PC-3 (cell line): ENCODE measurements around the gene ADO.

Source experiments
- EZH2 ChIP-seq: fragments of 300-600 bp; sonication (generic); IDR thresholded peaks from one replicate; pipeline ENCODE4 v1.6.1; 2017; ENCODE audit warnings: antibody characterized with exemption, mild to moderate bottlenecking, low read length; ENCODE audit not compliant: unreplicated experiment
- EZH2phosphoT487 ChIP-seq: fragments of 300-600 bp; sonication (generic); IDR thresholded peaks from 2 replicates; pipeline ENCODE4 v1.6.1; 2018; ENCODE audit warnings: mild to moderate bottlenecking, antibody characterized with exemption, low read length, borderline replicate concordance
- TF ChIP-seq, protein P1 (sequence below): fragments of 300-600 bp; sonication (generic); conservative IDR thresholded peaks from 2 replicates; pipeline ENCODE4 v1.5.1; 2017; ENCODE audit warnings: antibody characterized with exemption, low read depth, mild to moderate bottlenecking, low read length

DNA sequence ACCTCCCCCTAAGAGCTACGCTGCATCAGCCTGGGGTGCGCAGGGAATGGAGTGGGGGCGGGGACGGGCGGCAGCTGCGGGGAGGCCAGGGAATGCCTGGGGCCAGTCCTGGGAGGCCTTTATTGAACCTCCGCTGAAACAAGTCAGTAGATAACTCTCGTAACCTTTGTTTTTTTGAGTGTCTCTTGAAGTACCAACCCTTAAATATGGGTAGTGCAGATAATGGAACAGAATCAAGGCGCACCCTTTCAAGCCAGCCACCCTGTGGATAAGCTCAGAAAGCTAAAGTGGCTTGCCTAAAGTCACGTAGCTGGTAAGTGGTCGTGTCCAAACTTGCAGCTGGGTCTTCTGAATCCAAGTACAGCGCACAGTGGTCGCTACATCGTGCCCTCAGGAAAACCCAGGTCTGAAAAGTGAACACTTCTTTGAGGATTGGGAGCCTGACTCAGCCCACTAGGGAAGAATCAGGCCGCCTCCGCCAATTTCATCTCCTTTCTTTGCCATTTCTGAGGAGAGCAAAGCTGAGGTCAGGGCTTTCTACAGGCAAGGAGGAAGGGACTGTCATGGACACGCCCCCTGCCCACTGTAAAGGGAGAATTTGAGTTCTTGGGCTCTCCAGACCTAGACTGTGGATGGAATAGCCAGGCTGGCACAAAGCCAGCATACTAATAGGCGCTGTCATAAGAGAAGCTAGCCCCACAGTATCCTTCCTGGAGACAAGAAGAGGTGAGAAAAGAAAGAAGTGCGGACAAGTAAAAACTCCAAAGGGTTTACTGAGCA lies 14.8 kb downstream of the ADO start:
- TF ChIP-seq EZH2phosphoT487: no peak
- TF ChIP-seq, protein P1, sequence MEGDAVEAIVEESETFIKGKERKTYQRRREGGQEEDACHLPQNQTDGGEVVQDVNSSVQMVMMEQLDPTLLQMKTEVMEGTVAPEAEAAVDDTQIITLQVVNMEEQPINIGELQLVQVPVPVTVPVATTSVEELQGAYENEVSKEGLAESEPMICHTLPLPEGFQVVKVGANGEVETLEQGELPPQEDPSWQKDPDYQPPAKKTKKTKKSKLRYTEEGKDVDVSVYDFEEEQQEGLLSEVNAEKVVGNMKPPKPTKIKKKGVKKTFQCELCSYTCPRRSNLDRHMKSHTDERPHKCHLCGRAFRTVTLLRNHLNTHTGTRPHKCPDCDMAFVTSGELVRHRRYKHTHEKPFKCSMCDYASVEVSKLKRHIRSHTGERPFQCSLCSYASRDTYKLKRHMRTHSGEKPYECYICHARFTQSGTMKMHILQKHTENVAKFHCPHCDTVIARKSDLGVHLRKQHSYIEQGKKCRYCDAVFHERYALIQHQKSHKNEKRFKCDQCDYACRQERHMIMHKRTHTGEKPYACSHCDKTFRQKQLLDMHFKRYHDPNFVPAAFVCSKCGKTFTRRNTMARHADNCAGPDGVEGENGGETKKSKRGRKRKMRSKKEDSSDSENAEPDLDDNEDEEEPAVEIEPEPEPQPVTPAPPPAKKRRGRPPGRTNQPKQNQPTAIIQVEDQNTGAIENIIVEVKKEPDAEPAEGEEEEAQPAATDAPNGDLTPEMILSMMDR: no peak
- no peak for TF ChIP-seq EZH2
